Stomach (tissue), 4 donors: ENCODE measurements around the gene TDG.

Experiments
- CTCF ChIP-seq, 7 experiments: fragments of 450-650 bp in 4 of 7; fragments of 200-600 bp in 3 of 7; sonication (generic) in 3 of 7; IDR thresholded peaks; one replicate each; pipeline ENCODE4 v1.5.1; 2016 to 2019; ENCODE audit warnings: antibody characterized with exemption in 7 of 7, control low read depth in 2 of 7, mild to moderate bottlenecking in 1 of 7
- EP300 ChIP-seq: sonication (generic); formaldehyde crosslinking; IDR thresholded peaks from one replicate; pipeline ENCODE4 v1.6.1; 2017; ENCODE audit warnings: antibody characterized with exemption
- POLR2A ChIP-seq, 4 donors: fragments of 450-650 bp; IDR thresholded peaks; one replicate each; pipeline ENCODE4 v1.6.1; 2016; ENCODE audit warnings: antibody characterized with exemption in 4 of 4, control low read depth in 2 of 4, mild to moderate bottlenecking in 1 of 4, moderate library complexity in 1 of 4
- POLR2AphosphoS5 ChIP-seq, 3 donors: sonication (generic); formaldehyde crosslinking; IDR thresholded peaks; one replicate each; pipeline ENCODE4 v1.6.1; 2016; ENCODE audit warnings: antibody characterized with exemption in 3 of 3

- no peak for TF ChIP-seq POLR2A (IDR thresholded peaks at IDR 0.05)
- no peak for TF ChIP-seq CTCF (IDR thresholded peaks at IDR 0.05)
- no peak for TF ChIP-seq EP300
- no peak for TF ChIP-seq POLR2AphosphoS5 (IDR thresholded peaks at IDR 0.05)
These were observed 16.8 kb upstream of the TDG start for GRCh38 chr12:103948746-103949406.
